ENCODE measurements around the gene PRRG4.
A peak's percentile ranks its signal among the peaks of the same experiment; 100 is the strongest.

Gene PRRG4

GRCh38 chr11:32829157-32829679 lies 509 bp upstream of the PRRG4 start:
- H3K4me3 ChIP-seq (ENCODE audit: control insufficient read depth, low read depth, low read length), result peak overlapping the region; percentile 31
- no peak for TF ChIP-seq CTCF (IDR thresholded peaks at IDR 0.05; ENCODE audit: control insufficient read depth, insufficient read depth, low read depth, low read length, missing control alignments)
- no peak for DNase-seq (ENCODE audit: low read depth)

- DNase-seq (ENCODE audit: low read depth), result no peak
- H3K4me3 ChIP-seq (ENCODE audit: control insufficient read depth, low read depth, low read length), result no peak overlapping the region
- no peak for TF ChIP-seq CTCF (IDR thresholded peaks at IDR 0.05; ENCODE audit: control insufficient read depth, insufficient read depth, low read depth, low read length, missing control alignments)
Measured at GRCh38 chr11:32830413-32830738, 649 bp downstream of the PRRG4 start.

- H3K4me3 ChIP-seq (ENCODE audit: control insufficient read depth, low read depth, low read length), result no peak overlapping the region
- no peak for DNase-seq (ENCODE audit: low read depth)
- no peak for TF ChIP-seq CTCF (IDR thresholded peaks at IDR 0.05; ENCODE audit: control insufficient read depth, insufficient read depth, low read depth, low read length, missing control alignments)
Measured at GRCh38 chr11:32830796-32831195, 1.1 kb downstream of the PRRG4 start.

GRCh38 chr11:32831221-32831620 lies 1.5 kb downstream of the PRRG4 start:
- no peak for DNase-seq (ENCODE audit: low read depth)
- no peak for TF ChIP-seq CTCF (IDR thresholded peaks at IDR 0.05; ENCODE audit: control insufficient read depth, insufficient read depth, low read depth, low read length, missing control alignments)
- H3K4me3 ChIP-seq (ENCODE audit: control insufficient read depth, low read depth, low read length), result no peak overlapping the region

GRCh38 chr11:32833921-32834320 lies 4.2 kb downstream of the PRRG4 start:
- H3K4me3 ChIP-seq (ENCODE audit: control insufficient read depth, low read depth, low read length), result no peak overlapping the region
- no peak for TF ChIP-seq CTCF (IDR thresholded peaks at IDR 0.05; ENCODE audit: control insufficient read depth, insufficient read depth, low read depth, low read length, missing control alignments)
- no peak for DNase-seq (ENCODE audit: low read depth)

- no peak for TF ChIP-seq CTCF (IDR thresholded peaks at IDR 0.05; ENCODE audit: control insufficient read depth, insufficient read depth, low read depth, low read length, missing control alignments)
- no peak overlapping the region for H3K4me3 ChIP-seq (ENCODE audit: control insufficient read depth, low read depth, low read length)
- DNase-seq (ENCODE audit: low read depth), result no peak
Measured at GRCh38 chr11:32836946-32837345, 7.2 kb downstream of the PRRG4 start.

Measured in AG09309 (cell line).